ENCODE results near the gene MPP3.
"Not testable (repeated sequence)": the region's sequence is repeated elsewhere in the genome, so short reads cannot be mapped to it uniquely, and the experiment has no call there.

Gene MPP3, protein sequence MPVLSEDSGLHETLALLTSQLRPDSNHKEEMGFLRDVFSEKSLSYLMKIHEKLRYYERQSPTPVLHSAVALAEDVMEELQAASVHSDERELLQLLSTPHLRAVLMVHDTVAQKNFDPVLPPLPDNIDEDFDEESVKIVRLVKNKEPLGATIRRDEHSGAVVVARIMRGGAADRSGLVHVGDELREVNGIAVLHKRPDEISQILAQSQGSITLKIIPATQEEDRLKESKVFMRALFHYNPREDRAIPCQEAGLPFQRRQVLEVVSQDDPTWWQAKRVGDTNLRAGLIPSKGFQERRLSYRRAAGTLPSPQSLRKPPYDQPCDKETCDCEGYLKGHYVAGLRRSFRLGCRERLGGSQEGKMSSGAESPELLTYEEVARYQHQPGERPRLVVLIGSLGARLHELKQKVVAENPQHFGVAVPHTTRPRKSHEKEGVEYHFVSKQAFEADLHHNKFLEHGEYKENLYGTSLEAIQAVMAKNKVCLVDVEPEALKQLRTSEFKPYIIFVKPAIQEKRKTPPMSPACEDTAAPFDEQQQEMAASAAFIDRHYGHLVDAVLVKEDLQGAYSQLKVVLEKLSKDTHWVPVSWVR

DNA sequence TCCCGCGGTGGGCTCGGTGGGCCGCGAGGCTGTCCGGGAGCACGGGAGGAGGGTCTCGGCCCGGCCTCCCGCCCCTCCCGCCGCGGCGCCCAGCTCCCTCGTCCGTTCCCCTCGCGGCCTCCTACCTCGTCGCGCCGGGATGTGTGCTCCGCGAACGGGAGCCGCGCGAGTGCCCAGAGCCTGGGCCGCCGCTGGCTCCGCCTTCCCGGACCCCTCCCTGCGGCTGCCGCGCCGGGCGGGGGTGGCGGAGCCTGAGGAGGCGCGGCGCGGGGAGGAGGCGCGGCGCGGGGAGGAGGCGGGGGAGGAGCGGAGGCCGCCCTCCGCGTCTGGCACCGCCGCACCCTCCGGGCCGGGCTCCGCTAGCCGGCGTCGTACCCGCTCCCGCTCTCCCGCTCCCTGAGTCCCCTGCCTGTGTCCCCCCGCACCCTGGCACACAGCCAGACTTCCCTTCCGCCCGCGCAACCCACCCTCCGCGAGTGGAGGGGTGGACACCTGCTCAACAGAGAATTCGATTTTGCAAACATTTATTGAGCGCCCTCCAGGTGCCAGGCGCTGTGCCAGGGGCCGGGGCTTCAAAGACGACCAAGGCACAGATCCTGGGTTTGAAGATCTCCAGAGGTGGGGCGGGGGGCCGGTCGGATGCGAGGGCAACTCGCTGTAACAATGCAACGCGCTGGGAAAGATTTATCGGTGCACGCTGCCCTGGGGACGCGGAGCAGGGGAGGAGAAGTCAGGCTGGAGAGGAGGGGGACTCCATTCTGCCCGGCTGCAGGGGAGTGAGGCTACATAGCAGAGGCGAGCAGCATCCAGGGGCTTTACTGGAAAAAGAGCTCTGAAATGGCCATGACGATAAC lies at the start of gene MPP3:
TSS of gene MPP3 (minus strand) at position 171 of the 854 bp plus-strand sequence. CDS start 1,240 bp downstream, outside the sequence.
- no peak for DNase-seq (ENCODE audit: low read depth in 2 of 3, low spot score in 2 of 3)

DNA sequence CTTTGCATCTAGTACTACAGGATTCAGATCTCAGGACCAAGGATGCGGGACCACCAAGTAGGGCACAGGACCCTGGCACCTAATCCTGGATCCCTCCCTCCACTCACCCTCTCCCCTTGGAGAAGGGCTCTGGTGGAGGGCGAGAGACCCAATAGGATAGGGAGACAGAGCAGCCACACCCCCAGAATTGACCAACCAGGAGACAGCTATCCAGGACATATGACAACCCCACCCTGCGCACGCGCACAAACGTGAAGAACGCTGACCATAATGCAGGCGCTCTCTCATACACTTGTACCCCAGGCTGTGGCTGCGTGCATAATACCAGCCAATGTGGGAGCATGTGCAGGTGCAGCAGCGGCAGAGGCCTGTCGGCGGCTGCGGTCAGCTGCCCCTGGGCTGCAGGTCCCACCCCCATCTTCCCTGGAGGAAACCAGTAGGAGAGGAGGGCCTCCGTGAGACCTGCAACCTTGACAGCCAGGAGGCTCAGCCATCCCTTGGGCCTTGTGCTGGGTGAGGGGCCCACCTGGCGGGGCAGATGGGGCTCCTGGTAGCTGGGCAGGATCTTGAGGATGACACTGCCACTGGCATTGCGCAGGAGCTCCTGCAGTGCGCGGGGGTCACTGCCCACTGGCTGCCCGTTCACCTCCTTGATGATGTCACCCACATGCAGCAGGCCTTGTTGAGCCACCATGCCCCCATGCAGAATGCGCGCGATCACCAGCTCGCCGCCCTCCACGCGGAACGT lies 49.0 kb upstream of the MPP3 start:
- DNase-seq (ENCODE audit: low read depth in 2 of 3, low spot score in 2 of 3): no peak

DNA sequence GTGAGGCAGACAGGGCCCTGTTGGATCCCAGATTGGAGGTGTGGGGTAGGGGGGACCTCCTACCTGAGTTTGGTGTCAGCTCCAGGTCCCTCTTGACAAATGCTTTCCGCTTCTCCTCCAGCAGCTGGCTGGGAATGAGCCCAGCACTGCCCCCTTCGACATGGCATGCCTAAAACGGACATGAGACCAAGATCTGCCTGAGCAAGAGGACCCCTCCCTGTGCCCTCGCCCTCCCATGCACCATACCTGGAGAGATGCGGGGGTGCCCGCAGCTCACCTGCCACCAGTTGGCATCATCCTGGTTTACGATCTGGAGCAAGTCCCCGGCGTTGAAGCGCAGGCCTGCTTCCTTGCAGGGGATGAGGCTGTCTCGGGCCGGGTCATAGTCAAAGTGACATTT lies 48.2 kb upstream of the MPP3 start:
- DNase-seq (ENCODE audit: low read depth in 2 of 3, low spot score in 2 of 3): no peak

DNA sequence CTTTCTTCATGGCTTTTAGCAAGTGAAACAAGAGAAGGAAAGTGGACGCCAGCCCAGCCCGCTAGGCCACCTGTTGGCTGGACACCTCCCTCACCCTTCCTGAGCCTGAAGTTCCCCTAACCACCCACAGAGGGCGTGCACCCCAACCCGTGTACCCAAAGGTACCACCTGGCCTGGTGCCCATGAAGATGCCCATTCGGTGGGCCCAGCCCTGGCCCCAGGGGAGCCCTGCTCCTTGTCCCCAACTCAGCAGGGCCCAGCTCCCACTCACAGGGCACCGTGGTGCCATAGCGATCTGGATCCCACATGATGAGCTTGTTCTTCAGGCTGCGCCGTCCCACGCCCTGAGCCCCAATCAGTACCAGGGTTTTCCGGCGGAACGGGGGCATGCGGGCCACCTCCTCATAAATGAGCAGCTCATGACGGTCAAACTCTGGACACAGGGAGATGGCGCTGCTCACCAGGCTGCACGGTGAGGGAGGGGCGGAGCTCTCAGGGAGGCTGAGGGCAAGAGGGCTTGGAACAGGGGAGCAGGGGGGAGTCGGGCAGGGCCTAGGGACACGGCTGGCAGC lies 47.6 kb upstream of the MPP3 start:
- no peak for DNase-seq (ENCODE audit: low read depth in 2 of 3, low spot score in 2 of 3)

DNA sequence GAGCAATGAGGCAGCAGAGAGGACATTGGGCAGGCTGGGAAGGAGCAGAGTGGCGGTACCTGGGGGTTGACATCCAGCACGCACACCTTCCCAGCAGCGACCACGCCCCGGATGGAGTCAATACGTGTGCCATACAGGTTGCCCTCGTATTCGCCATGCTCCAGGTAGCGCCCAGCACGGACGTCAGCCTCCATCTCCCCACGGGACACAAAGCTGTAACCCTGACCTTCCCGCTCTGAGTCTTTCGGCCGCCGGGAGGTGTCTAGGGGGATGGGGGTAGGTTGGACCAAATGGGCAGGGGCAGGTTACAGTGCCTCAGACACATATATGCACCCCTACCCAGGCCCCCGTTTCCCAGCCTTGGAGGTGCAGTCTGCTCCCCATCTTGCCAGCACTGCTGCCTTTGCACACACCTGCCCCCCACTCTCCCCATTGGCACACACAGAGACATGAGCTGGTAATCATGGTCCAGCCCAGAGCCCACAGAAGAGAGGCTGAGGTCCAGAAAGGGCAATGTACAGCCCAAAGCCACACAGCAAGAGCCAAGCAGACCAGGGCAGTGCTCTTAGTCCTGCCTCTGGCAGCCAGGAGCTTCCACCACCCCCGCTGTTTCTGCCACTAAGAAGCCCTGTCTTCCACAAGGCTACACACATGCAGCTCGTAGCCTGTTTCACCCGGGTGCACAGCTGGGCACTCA lies 46.9 kb upstream of the MPP3 start:
- DNase-seq (ENCODE audit: low read depth in 2 of 3, low spot score in 2 of 3): no peak

DNA sequence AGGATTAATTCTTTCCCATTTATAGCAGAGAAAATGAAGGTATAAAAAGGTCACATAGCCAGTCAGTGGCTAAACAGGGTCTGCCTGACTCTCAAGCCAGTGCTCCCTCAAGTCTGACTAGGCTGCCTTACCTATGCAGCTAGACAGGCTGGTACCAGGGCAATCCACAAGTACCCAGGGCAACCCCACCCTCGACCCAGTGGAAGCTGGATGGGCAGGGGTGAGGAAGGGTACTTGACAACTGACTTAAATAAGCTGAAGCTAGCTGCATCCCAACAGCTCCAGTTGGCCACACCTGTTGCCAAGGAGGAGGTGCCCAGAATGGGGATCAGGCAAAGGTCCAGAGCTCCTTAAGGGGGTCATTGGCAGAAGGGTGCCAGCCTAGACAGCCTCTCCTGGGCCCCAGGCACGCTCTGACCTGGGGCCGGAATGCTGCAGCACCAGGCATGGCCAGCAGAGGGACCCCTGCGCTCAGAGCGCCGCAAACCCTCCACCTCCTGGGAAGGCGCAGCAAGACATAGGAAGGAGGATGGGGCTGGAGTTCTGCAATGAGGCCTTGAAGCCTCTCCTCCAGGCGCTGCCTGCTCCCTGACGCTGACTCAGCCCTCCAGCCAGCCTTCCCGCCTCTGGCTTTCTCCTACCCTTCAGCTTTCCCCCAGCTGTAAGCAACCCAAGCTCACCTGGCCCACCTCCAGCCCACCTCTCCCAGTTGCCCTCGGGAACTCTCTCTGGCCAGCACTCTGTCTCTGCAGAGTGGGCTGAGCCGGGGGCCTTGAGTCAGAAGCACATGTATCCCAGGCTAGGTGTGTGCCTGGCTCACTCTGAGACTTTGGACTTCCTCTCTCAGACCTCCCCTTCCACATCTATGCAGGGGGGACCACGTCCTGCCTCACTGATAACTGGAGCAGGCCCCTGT lies 45.6 kb upstream of the MPP3 start:
- DNase-seq (ENCODE audit: low read depth in 2 of 3, low spot score in 2 of 3): peak; percentile 23 to 65 (median 65)

DNA sequence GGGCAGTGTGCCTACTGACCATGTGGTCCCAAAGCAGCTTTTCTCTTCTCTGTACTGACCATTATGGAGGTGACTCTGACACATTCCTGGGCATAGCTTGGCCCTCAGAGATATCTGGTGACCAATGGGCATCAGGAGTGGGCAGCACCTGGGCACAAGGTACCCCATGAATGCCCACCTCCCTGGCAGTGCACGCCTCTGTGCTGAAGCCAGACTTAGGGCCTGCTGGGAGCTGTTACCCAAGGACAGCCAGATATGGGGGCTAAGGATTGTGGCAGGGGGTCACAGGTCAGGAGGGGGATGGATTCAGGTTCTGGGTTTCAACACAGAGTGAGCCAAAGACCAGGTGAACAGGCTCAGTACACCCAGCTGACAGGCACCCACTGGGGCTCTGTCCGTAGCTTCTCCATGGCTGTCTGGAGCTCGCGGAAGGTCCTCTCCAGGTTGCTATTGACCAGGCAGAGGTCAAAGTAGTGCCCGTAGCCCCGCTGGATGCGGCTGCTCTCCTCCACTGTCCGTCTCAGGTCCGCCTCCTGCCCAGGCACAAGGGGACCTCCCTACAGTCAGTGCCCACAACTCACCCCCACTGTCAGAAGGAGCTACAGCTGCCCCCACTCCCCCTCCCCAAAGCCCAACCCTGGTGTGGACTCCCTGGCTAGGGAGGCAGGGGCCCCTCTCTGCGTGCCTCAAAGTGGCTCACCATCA lies 44.7 kb upstream of the MPP3 start:
- no peak for DNase-seq (ENCODE audit: low read depth in 2 of 3, low spot score in 2 of 3)

DNA sequence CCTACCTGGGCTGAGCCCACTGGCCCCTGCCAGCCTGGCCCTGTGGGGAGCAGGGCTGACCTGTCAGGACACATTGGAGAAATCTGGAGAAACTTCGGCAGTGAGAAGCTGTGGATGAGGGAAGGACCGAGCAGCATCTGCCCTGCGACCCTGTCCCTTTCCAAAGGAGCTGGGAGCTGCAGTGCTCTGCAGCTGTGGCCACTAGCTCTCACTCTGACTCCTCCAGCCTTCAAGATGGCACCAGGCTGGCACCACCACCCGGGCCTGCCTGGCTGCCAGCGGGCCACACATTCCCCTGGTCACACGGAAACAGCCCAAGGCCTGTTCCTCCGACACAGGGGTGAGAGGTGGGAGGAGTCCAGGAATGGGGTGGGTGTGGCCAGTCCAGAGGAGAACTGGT lies 44.1 kb upstream of the MPP3 start:
- no peak for DNase-seq (ENCODE audit: low read depth in 2 of 3, low spot score in 2 of 3)

DNA sequence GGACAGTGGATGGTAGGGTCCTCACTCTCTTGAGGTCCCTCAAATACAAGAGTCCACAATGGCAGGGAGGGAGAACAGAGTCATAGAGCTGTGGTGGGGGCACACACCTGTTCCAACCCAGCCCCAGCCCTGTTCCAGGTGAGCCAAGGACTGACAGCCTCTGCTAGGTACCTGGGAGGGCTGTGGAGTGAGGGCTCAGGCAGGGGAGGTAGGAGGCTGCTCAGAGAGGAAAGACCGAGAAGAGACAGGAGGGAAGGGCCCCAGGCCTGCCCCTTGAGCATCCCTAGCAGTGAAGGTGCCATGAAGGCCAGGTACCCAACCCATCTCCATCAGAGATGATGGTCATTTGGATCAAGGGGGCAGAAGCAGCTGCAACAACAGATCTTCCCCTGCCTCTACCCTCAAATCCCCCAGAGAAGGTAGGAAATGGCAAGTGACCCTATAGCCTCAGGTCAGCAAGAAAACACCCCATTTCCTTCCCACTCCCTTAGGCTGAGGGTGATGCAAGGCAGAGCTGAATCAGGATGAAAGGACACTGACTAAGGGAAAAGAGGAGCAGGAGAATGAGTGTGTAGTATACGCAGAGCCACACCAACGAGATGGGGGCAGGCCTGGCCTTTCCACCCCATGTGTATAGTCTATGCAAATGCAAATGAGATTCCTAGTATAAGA lies 42.7 kb upstream of the MPP3 start:
- DNase-seq (ENCODE audit: low read depth in 2 of 3, low spot score in 2 of 3): no peak

DNA sequence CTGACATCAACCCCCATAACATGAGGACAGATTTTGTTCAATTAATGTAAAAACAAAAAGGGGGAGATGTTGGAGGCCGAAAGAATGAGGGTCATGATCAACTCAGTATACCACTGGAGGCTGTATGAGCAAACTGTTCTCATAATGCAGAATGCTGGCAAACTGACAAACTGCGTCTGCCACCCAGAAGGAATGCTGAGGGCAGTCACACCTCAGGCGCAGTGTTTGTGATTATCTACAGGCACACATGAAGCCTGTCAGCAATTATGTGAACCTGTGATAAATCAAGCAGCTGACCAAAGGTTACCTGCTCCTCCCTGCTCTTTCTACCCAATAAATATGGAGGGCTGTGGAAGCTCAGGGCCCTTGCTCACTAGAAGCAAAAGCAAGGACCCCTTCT lies 41.3 kb upstream of the MPP3 start:
- no peak for DNase-seq (ENCODE audit: low read depth in 2 of 3, low spot score in 2 of 3)

DNA sequence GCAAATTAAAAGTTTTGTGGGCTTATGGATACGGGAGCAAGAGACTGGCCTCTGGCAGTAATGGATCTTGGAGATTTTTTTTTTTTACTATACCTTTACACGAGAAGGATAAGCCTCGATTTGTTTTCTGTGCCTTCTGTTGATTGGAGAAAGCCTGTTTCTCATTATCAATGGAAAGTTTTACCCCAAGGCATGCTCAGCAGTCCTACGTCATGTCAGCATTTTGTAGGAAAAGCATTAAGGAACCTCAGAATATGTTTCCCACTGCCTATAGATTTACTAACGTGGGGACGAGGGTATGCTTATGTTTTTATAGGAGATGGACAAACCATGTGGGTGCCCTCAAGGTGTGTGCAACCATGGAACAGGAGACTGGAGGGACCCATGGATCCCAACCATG lies 40.9 kb upstream of the MPP3 start:
- no peak for DNase-seq (ENCODE audit: low read depth in 2 of 3, low spot score in 2 of 3)

DNA sequence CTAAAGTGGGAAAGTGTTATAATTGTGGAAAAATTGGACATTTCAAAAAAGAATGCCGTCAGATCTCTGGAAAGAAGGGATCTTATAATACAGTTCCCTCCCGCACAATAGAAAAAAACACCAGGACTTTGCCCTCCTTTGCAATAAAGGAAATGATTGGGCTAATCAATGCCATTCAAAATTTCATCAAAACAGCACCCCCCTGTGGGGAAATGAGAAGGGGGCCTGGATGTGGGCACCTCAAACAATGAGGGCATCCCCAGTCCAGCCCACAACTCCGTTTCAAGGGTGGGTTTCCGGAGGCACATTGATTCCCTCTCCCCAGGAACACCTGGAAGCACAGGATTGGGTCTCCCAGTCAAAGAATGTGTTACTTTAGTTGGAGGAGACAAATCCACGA lies 40.1 kb upstream of the MPP3 start:
- DNase-seq (ENCODE audit: low read depth in 2 of 3, low spot score in 2 of 3): no peak

DNA sequence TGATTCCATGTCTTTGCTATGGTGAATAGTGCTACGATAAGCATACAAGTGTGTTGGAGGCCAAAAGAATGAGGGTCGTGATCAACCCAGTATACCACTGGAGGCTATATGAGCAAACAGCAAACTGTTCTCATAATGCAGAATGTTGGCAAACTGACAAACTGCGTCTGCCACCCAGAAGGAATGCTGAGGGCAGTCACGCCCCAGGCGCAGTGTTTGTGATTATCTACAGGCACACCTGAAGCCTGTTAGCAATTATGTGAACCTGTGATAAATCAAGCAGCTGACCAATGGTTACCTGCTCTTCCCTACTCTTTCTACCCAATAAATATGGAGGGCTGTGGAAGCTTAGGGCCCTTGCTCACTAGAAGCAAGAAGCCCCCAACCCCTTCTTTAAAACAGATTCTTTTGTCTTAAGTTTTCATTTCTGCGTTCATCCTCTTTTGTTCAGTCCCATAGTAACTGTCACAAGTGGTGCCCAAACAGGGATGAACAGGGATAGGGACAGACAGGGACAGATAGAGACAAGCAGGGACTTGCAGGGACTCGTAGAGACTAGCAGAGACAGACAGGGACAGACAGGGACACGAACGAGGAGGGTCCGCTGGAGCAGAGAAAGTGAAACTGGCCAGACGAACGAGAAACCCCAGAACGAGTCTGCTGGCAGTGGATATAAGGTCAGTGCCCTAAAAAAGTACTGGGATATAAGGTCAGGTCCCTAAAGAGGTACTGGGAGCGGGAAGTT lies 39.2 kb upstream of the MPP3 start:
- DNase-seq (ENCODE audit: low read depth in 2 of 3, low spot score in 2 of 3): no peak

DNA sequence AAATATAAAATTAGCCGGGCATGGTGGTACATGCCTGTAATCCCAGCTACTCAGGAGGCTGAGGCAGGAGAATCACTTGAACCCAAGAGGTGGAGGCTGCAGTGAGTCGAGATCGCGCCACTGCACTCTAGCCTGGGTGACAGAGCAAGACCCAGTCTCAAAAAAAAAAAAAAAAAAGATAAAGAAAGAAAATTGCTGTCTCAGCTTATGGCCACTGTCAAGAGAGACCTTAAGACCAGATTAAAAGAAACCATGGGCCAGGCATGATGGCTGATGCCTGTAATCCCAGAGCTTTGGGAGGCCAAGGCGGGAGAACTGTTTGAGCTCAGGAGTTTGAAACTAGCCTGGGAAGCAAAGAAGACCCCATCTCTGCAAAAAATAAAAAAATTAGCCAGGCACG lies 36.1 kb upstream of the MPP3 start:
- DNase-seq (ENCODE audit: low read depth in 2 of 3, low spot score in 2 of 3): not testable (repeated sequence)

DNA sequence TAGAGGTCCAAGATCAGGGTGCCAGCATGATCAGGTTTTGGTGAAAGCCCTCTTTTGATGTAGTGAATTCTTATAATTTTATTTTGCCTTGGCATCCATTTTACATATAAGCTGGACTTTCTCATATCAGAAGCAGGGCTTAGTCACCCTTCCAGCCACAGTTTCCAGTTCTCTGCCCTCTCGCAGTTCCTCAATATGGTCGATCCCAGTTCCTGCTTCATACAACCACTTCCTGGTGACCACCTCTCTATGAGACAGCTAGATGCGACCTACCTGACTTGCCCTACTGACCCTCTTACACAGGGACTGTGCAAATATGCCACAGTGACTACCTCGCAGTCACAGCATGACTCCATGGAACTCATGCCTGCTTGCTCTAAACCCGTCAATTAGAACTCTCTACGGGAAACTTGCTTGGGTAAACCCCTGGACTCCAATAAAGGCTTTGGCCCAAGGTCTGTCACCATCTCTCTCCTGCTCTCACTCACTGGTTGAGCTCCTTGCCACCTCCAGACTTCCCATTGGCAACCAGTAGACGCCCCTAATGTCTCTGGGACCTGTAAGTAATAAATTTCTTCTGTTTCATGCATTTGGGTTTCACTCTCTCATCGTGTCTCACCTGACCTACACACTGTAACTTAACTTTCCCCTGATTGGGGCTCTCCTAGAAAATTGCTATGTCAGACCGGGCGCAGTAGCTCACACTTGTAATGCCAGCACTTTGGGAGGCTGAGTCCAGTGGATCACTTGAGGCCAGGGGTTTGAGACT lies 35.5 kb upstream of the MPP3 start:
- no peak for DNase-seq (ENCODE audit: low read depth in 2 of 3, low spot score in 2 of 3)

DNA sequence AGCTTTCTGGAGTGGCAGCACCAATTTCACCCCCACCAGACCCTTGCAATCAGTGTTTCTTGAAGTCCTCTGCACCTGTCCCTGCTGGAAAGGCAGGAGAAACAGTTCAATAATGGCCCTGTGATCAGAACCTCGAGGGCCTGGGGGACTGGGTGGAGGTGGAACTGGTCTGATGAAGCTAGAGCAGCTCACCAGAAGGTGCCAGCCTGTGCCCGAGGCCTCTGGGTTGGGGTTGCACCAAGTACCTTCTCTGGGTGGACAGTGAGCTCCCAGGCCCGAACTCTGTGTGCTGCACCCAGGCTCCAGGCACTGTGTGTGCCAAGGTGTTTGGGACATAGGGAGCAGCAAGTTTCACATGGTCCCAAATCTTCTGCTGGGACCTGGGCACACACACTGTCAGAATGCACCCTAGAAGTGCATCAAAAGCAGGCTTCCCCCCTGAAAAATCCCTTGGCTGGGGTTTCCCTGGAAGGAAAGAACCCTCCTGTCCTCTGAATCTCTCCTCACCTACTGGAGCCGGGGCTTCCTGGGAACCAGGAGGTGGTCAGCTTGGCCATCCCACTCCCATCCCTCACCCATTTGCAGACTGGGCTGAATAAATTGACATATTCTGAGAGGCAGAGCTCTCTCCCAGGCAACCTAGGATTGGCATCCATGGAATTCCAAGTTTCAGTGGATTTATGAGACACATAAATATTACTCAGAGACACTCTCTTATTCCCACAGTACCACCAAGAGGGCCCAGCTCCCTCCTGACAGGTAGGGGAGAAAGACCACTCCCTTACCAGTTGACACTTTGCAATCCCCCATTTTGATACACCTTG lies 31.4 kb upstream of the MPP3 start:
- DNase-seq (ENCODE audit: low read depth in 2 of 3, low spot score in 2 of 3): no peak
